HG03439 (cell line): ENCODE results near the gene CDK3.

ENCODE experiments used
- ATAC-seq: cut with Tn5 transposase; IDR thresholded peaks from one replicate; pipeline ENCODE4 v1.9.1; 2021; ENCODE audit warnings: mild to moderate bottlenecking, moderate library complexity; ENCODE audit not compliant: unreplicated experiment

Gene CDK3

GRCh38 chr17:75987041-75987440, 13.6 kb upstream of the CDK3 start:
- ATAC-seq = no peak

DNA sequence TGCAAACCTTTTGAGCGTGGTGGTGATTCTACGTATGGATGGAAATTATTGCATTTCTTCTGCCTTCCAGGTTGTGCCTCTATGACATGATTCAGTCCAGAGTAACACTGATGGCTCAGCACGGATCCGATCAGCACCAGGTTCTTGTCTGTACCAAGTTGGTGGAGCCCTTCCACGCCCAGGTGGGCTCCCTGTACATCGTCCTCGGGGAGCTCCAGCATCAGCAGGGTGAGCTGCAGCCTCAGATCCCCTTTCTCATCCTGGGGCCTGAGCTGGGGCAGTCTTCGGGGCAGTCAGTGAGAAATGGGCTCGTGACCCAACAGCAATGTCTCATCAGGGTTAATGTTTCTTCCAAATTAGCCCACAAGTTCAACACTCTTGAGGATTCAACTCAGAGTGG, 9.3 kb upstream of the CDK3 start:
- ATAC-seq = no peak

- no peak for ATAC-seq
Observed at GRCh38 chr17:75994802-75995370, 5.8 kb upstream of the CDK3 start.

DNA sequence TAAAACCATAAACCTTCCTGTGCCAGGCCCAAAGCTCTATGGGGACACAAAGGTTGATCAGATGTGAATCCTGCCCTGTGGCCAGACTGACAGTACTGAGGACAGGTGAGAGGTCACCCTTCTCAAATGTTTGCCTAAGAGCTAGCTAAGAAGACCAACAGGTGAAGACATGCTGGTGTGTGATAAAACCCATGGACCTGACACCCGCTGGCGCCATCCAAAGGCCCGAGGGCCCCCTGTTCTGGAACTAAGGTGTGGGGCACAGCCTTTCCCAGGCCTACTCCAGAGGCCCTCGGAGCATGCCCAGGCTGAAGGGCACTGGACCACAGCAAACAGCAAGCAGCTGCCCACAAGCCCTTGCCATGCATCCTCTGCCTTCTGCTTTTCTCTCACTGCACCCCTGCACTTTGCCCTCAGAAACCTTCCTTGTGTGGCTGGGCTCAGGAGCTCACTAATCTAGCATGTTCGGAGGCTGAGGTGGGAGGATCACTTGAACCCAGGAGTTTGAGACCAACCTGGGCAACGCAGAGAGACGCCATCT, 5.2 kb upstream of the CDK3 start:
- no peak for ATAC-seq

GRCh38 chr17:75996665-75997590, 3.7 kb upstream of the CDK3 start:
- no peak for ATAC-seq

DNA sequence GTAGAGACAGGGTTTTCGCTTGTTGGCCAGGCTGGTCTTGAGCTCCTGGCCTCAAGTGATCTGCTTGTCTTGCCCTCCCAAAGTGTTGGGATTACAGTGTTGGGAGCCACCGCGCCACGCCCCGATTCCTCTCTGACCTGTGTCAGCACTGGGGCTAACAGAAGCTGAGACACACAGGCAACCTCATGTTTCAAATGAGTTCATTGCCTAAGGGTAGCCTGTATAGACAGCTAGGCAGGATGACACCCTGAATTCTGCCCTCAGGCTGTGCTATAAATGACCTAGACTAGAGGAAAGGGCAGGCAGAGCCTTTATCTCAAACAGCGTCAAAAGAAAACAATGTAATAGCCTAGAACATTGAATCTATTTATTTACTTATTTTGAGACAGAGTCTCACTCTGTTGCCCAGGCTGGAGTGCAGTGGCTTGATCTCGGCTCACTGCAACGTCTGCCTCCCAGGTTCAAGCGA, 2.3 kb upstream of the CDK3 start:
- no peak for ATAC-seq

DNA sequence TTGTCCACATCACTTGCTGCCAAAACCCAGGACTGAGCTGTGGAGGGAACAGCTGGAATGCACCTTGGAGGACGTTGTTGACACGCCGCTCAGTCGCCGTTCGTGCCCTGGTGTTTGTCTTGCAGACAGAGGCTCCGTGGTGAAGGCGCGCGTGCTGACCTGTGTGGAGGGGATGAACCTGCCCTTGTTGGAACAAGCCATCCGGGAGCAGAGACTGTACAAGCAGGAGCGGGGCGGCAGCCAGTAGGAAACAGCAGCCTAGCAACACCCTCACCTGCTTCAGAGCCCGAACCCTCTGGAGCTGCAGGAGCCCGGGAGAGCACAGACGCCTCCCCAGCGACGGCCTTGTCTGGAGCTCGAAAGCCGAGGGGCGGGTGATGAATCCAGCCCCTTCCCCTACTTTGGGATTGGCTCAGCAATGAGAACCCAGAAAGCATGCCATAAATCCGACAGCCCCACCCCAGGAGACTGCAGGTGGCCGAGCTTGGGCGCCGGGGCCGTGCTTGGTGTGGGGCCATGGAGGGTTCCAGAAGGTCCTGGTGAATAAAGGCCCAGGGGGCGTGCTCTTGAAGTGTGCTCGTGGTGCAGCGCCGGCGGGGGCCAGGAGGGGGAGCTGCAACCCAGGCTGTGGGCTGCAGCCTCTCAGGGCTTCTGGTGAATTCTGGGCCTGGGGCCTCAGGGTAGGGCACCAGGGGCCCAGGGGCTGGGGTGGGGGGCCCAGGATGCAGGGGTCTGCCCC, 470 bp upstream of the CDK3 start:
- ATAC-seq = no peak

GRCh38 chr17:76002100-76002499, 1.4 kb downstream of the CDK3 start:
- ATAC-seq = no peak

- ATAC-seq = no peak
Observed at GRCh38 chr17:76003915-76004314, 3.3 kb downstream of the CDK3 start.

DNA sequence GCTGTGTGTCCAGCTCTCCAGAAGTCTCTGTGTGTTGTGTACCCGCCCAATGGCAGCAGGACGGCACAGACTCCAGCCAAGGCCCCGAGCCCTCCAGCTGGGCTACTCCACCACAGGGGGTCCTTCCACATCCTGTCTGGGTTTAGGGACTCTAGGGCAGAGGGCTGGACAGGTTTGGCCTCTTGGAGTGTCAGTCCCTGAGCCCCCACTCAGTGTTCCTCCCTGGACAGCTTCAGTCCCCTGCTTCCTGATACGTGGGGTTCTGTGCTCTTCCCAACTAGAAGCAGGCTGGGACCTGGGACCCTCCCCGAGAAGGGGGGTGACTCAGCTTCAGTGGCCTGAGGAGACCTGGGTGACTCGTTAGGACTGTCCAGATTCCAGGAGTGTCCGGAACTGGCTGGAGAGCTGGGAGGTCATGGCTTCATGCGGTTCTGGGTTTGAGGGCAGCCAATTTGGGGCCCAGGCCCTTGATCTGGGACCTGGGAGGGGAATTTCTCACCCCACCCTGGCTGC, 4.2 kb downstream of the CDK3 start:
- no peak for ATAC-seq

DNA sequence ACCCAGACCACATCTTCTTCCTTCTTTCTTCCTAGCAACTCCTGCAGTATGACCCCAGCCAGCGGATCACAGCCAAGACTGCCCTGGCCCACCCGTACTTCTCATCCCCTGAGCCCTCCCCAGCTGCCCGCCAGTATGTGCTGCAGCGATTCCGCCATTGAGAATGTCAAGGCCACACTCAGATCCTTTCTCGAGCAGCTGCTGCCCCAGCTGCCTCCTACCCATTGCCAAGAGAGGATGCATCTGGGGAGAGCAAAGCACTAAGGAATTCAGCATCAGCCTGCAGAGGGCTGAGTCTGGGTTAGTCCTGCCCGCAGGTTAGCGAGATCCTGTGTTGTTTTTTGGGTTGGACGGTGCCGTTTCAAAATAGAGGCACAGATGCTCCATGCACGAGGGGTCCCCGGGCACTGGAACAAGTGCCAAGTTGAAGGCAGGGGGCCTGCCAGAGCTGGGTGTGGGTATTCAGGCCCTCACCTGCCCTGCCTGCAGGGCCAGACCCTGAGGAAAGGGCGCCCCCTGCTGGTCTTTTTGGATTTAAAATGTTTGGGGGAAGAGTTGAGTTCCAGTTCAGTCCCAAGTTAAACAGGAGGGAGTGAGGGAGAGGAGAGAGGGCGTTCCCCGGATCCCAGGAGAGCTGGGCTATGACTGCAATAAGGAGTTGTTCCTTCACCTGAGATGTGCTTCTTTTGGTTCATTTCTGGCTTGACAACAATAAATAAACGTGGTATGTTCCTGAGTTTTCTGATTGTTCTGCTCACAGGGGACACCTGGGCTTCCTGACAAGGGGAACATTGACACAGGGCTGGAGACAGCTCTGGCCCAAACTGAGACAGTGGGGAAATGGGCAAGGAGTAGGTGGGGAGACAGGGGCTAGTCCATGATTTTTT, 4.9 kb downstream of the CDK3 start:
- ATAC-seq = no peak

DNA sequence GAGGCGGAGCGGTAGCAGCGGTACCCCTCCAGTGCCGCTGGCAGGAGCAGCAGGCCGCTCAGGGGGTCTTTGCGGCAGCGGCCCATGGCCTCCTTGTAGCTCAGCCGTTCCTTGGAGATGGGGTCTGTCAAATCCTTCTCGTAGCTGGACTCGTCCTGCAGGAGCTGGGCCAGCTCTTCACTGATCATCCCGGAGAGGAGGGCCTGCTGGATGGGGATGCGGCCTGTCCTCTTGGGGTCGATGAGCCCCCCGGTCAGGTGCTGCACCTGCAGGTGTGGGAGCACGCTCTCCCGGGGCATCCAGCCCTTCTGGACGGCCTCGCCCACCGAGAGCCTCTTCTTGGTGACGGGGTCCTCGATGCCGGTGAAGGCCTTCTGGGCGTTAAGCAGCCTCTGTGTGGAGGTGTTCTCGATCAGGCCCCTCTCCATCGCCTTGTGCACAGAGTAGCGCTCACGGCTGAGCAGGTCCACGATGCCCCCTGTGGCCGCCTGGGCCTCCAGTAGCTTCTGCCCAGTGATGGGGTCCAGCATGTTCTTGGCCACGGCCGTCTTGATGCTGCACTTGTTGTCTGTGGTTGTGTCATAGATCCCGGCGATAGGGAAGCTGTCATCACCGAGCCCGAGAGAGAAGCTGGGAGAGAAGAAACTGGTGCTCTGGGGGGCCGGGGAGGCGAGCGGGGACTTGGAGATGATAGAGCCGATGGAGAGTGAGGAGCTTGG, 6.6 kb downstream of the CDK3 start:
- no peak for ATAC-seq

DNA sequence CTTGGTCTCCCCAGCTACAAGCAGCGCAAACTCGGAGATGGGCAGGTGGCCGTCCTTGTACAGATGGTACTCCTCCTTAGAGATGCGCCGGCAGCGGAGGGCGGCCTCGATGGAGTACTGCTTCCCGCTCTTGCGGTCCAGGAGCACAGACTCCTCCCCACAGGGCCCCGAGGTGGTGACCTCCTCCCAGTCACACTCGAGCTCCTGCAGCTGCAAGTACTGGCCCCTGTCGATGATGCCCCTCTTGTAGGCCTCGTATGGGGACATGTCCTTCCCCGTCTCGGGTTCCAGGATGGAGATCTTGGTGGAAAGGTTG, 7.2 kb downstream of the CDK3 start:
- ATAC-seq = no peak

DNA sequence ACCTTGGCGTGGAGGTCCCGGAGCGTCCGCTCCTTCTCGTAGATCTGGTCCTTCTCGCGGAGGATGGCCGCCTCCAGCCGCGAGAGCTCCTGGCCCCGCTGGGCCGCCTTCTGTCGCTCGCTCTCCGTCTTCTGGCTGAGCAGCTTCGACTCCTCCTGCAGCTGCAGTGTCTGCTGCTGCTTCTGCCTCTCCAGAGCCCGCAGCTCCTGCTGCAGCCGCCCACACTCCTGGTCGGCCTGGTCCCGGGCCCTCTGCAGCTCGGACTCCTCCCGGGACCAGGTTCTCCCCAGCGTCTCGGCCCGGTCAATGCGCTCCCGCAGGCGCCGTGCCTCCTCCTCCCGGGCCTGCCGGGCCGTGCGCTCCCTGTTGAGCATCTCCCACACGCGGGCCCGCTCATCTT, 7.6 kb downstream of the CDK3 start:
- ATAC-seq = no peak

GRCh38 chr17:76008630-76009425, 8.2 kb downstream of the CDK3 start:
- no peak for ATAC-seq

GRCh38 chr17:76009447-76009846, 8.8 kb downstream of the CDK3 start:
- no peak for ATAC-seq

GRCh38 chr17:76009969-76010661, 9.5 kb downstream of the CDK3 start:
- ATAC-seq = no peak

GRCh38 chr17:76011951-76012350, 11.3 kb downstream of the CDK3 start:
- ATAC-seq = no peak
